HFF-Myc (cell line): ENCODE data around the gene IFI30.

Experiments used
- DNase-seq: peaks from one replicate; pipeline ENCODE4 v3.0.0-alpha.2; 2011; ENCODE audit warnings: low read depth; ENCODE audit errors: extremely low read depth
- H3K4me3 ChIP-seq: replicated peaks from 2 replicates; pipeline ENCODE4 v1.5.1; 2011; ENCODE audit warnings: low read depth, mild to moderate bottlenecking, control low read depth, low read length
- CTCF ChIP-seq: IDR thresholded peaks from 2 replicates; pipeline ENCODE4 v1.5.1; 2012; ENCODE audit warnings: mild to moderate bottlenecking, low read depth, low read length, control low read depth; ENCODE audit errors: missing control alignments

IFI30 gene

DNA sequence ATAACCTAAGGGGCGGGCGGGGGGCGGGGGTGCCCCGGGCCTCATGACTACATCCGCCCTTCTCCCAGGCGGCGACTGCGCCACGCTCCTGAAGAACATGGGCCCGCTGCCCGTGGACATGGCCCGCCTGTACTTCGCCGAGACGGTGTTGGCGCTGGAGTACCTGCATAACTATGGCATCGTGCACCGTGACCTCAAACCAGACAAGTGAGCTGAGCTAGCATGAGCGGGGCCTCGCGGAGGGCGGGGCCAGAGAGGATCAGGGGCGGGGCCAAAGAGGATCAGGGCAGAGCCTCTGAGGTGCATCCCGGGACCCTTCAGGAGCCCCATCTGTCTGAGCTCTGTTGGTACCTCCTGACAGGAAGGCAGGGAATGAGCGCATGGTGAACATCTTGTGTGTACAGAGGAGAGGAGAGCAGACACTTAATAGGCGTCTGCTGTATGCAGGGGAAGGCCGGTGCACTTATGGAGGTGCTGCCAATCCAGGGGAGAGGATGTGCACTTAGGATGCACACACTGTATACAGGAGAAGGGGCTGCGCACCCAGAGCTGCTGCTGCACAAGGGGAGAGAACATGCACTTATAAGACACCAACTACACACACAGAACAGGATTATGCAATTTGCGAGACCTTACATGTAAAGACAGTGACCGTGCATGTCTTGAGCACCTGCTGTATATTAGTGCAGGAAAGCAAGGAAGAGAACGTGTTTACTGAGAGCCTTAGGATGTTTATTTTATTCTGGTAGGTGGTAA lies 41.6 kb upstream of the IFI30 start:
- H3K4me3 ChIP-seq: no peak overlapping the region
- no peak for DNase-seq
- no peak for TF ChIP-seq CTCF

DNA sequence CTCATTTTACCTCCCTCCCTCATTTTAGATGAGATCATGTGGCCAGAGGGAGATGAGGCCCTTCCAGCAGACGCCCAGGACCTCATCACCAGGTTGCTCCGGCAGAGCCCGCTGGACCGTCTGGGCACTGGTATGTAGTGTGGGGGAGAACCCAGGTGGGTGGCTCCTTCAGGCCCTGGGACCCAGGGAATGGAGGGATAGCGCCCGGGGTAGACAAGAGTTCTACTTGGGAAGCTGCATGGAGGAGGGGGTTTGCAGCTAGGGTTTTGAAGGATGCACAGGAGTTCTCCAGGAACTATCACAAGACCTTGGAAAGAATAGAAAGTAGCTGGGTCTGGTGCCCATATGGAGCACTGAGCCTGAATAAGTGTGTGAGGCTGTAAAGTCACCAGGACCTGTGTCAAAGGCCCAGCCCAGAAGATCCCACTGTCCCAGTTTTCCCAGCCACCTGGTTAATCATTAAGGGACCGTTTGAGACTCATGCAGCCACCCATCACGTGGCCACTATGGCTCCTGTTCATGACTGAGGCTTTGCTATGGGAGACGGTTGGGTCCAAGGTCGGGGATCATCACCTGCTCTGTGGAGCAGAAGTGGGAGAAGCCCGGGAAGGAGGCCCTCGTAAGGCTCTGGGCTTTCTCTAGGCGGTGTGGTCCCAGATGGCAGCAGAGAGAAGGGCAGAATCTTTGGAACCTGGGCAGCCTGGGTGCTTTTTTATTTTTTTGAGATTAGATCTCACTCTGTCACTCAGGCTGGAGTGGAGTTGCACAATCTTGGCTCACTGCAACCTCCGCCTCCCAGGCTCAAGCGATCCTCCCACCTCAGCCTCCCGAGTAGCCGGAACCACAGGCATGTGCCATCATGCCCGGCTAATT lies 37.7 kb upstream of the IFI30 start:
- TF ChIP-seq CTCF: no peak
- no peak overlapping the region for H3K4me3 ChIP-seq
- DNase-seq: no peak

DNA sequence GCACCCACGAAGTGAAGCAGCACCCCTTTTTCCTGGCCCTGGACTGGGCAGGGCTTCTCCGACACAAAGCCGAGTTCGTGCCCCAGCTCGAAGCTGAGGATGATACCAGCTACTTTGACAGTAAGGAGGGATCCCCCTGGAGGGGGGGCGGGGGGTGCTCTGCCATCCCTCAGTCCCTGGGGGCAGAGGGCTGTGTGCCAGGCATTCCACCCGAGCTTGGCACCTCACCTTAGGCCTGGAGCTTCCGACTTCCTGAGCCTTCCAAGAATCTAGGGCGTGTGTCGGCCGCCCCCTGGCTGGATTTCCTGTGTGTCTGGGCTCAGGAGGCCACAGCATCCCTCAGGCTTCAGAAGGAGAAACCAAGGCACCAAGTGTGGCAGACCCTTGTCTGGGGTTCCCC lies 36.4 kb upstream of the IFI30 start:
- no peak for DNase-seq
- no peak overlapping the region for H3K4me3 ChIP-seq
- no peak for TF ChIP-seq CTCF

DNA sequence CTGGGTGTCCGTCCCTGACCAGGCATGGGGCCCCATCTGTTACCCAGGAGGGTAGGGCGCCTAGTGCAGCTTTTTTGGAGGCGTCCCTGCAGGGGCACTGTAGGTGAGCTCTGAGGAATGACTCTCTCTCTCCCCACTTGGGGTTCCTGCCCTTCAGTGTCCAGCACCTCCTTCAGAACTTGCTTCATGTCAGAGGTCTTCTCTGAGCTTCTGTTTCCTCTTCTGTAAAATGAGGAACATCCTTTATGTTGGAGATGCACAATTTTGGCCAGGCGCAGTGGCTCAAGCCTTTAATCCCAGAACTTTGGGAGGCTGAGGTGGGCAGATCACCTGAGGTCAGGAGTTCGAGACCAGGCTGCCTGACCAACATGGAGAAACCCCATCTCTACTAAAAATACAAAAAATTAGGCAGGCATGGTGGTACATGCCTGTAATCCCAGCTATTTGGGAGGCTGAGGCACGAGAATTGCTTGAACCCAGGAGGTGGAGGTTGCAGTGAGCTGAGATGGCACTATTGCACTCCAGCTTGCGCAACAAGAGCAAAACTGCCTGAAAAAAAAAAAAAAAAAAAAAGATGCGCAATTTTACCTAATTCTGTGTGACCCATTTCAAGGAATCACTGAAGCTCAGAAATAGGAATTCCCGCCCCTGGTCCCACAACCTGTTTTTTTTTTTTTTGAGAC lies 35.8 kb upstream of the IFI30 start:
- no peak overlapping the region for H3K4me3 ChIP-seq
- TF ChIP-seq CTCF: no peak
- no peak for DNase-seq

GRCh38 chr19:18140473-18140872 lies 33.1 kb upstream of the IFI30 start:
- TF ChIP-seq CTCF: no peak
- no peak for DNase-seq
- H3K4me3 ChIP-seq: no peak overlapping the region

DNA sequence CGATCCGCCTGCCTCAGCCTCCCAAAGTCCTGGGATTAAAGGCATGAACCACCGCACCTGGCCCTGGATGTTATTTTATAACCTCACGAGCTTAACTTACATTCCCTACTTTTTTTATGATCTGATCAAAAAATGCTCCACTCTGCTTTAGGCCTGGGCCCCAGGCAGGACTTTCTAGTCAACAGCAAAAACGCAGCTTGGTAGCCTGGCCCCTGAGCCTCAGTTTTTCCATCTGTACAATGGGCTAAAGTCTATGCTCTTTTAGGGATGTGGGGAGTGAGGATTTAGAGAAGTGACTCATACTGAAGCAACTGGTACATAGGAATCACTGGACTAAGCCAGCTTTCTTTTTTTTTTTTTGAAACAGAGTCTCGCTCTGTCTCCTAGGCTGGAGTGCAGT lies 32.6 kb upstream of the IFI30 start:
- no peak overlapping the region for H3K4me3 ChIP-seq
- no peak for DNase-seq
- TF ChIP-seq CTCF: no peak
